Measurements from ENCODE around the gene ITSN1.

The ITSN1 gene

GRCh38 chr21:33767236-33767635 is 124.9 kb downstream of the ITSN1 start:
- H3K36me3 ChIP-seq (ENCODE audit: control insufficient read depth, insufficient read depth, low read length), result no peaks in the 10 kb centered on the region
- no peak for TF ChIP-seq CTCF (IDR thresholded peaks at IDR 0.05; ENCODE audit: insufficient read depth, low read length, poor library complexity, severe bottlenecking)
- no peak for DNase-seq (ENCODE audit: extremely low read depth, insufficient read length)
- H3K4me3 ChIP-seq (replicated peaks; ENCODE audit: low read depth, low read length), result no peak overlapping the region
- H3K27me3 ChIP-seq (replicated peaks; ENCODE audit: control insufficient read depth, insufficient read depth, low read length), result no peaks in the 10 kb centered on the region

GRCh38 chr21:33767960-33768359 is 125.7 kb downstream of the ITSN1 start:
- no peak for TF ChIP-seq CTCF (IDR thresholded peaks at IDR 0.05; ENCODE audit: insufficient read depth, low read length, poor library complexity, severe bottlenecking)
- Histone ChIP-seq H3K4me3 (replicated peaks; ENCODE audit: low read depth, low read length) (no peak overlapping the region), H3K27me3 (replicated peaks; ENCODE audit: control insufficient read depth, insufficient read depth, low read length) (no peaks in the 10 kb centered on the region), H3K36me3 (ENCODE audit: control insufficient read depth, insufficient read depth, low read length) (no peaks in the 10 kb centered on the region)
- DNase-seq (ENCODE audit: extremely low read depth, insufficient read length), result no peak

- TF ChIP-seq CTCF (IDR thresholded peaks at IDR 0.05; ENCODE audit: insufficient read depth, low read length, poor library complexity, severe bottlenecking), result no peak
- no peak for DNase-seq (ENCODE audit: extremely low read depth, insufficient read length)
- Histone ChIP-seq H3K36me3 (ENCODE audit: control insufficient read depth, insufficient read depth, low read length) (no peaks in the 10 kb centered on the region), H3K4me3 (replicated peaks; ENCODE audit: low read depth, low read length) (no peak overlapping the region), H3K27me3 (replicated peaks; ENCODE audit: control insufficient read depth, insufficient read depth, low read length) (no peaks in the 10 kb centered on the region)
Observed at GRCh38 chr21:33769057-33769456, 126.8 kb downstream of the ITSN1 start.

GRCh38 chr21:33770542-33770941 is 128.2 kb downstream of the ITSN1 start:
- TF ChIP-seq CTCF (IDR thresholded peaks at IDR 0.05; ENCODE audit: insufficient read depth, low read length, poor library complexity, severe bottlenecking), result no peak
- Histone ChIP-seq H3K36me3 (ENCODE audit: control insufficient read depth, insufficient read depth, low read length) (no peaks in the 10 kb centered on the region), H3K4me3 (replicated peaks; ENCODE audit: low read depth, low read length) (no peak overlapping the region), H3K27me3 (replicated peaks; ENCODE audit: control insufficient read depth, insufficient read depth, low read length) (no peaks in the 10 kb centered on the region)
- DNase-seq (ENCODE audit: extremely low read depth, insufficient read length), result no peak

GRCh38 chr21:33771976-33772375 is 129.7 kb downstream of the ITSN1 start:
- no peak for DNase-seq (ENCODE audit: extremely low read depth, insufficient read length)
- Histone ChIP-seq H3K27me3 (replicated peaks; ENCODE audit: control insufficient read depth, insufficient read depth, low read length) (no peaks in the 10 kb centered on the region), H3K36me3 (ENCODE audit: control insufficient read depth, insufficient read depth, low read length) (no peaks in the 10 kb centered on the region), H3K4me3 (replicated peaks; ENCODE audit: low read depth, low read length) (no peak overlapping the region)
- TF ChIP-seq CTCF (IDR thresholded peaks at IDR 0.05; ENCODE audit: insufficient read depth, low read length, poor library complexity, severe bottlenecking), result no peak

- no peak overlapping the region for H3K4me3 ChIP-seq (replicated peaks; ENCODE audit: low read depth, low read length)
- no peak for TF ChIP-seq CTCF (IDR thresholded peaks at IDR 0.05; ENCODE audit: insufficient read depth, low read length, poor library complexity, severe bottlenecking)
- DNase-seq (ENCODE audit: extremely low read depth, insufficient read length), result no peak
- H3K27me3 ChIP-seq (replicated peaks; ENCODE audit: control insufficient read depth, insufficient read depth, low read length), result no peaks in the 10 kb centered on the region
- no peaks in the 10 kb centered on the region for H3K36me3 ChIP-seq (ENCODE audit: control insufficient read depth, insufficient read depth, low read length)
Observed at GRCh38 chr21:33774551-33774950, 132.2 kb downstream of the ITSN1 start.

All from GM06990 (cell line).